Right lobe of liver (tissue), 6 donors: ENCODE measurements around the gene GREB1. TPM values are rescaled to one million over a fixed set of nuclear protein-coding genes. Genes with fewer than 3 reads are reported as not detected.

Source experiments
- ATAC-seq, 4 donors: fragments of 200-7000 bp; cut with Tn5 transposase; one replicate each; pipeline ENCODE4 v1.9.1; 2020; ENCODE audit warnings: mild to moderate bottlenecking in 4 of 4, moderate library complexity in 4 of 4
- DNase-seq, 3 donors: peaks; one replicate each; pipeline ENCODE4 v3.0.0-alpha.2; 2020
- H3K27ac ChIP-seq, 3 donors: fragments of 200-600 bp; one replicate each; pipeline ENCODE4 v1.8.0; 2022
- H3K27me3 ChIP-seq, 2 donors: fragments of 200-600 bp; one replicate each; pipeline ENCODE4 v1.8.0; 2022
- H3K36me3 ChIP-seq, 4 donors: fragments of 200-600 bp; sonication (generic) in 1 of 4; one replicate each; pipeline versions ENCODE4 v1.5.1 to v1.8.0; 2017 to 2022; ENCODE audit warnings: control low read depth in 1 of 4
- H3K4me1 ChIP-seq, 4 donors: fragments of 200-600 bp; sonication (generic) in 1 of 4; one replicate each; pipeline versions ENCODE4 v1.5.1 to v1.8.0; 2017 to 2022; ENCODE audit warnings: control low read depth in 1 of 4
- H3K4me3 ChIP-seq, 3 donors: fragments of 200-600 bp; one replicate each; pipeline ENCODE4 v1.8.0; 2022
- H3K9me3 ChIP-seq, 4 donors: fragments of 200-600 bp; sonication (generic) in 1 of 4; one replicate each; pipeline versions ENCODE4 v1.5.1 to v1.8.0; 2017 to 2022; ENCODE audit warnings: control low read depth in 1 of 4
- CTCF ChIP-seq, 4 donors: fragments of 200-600 bp in 3 of 4; fragments of 450-650 bp in 1 of 4; IDR thresholded peaks; one replicate each; pipeline versions ENCODE4 v1.5.1 to v1.8.0; 2016 to 2022; ENCODE audit warnings: antibody characterized with exemption in 4 of 4, mild to moderate bottlenecking in 2 of 4
- POLR2A ChIP-seq: fragments of 450-650 bp; IDR thresholded peaks from one replicate; pipeline ENCODE4 v1.6.1; 2017; ENCODE audit warnings: antibody characterized with exemption, mild to moderate bottlenecking
- WGBS: methylation state at CpG from one replicate; pipeline ENCODE4 v1.1.6; 2018; ENCODE audit warnings: low coverage, low lambda C conversion rate; ENCODE audit not compliant: insufficient coverage; ENCODE audit errors: missing lambda C conversion rate; 5-methylcytosine and 5-hydroxymethylcytosine counted together
- intact Hi-C, 2 donors: fragments of 100-400 bp; cut with DNase I; formaldehyde crosslinking; loops; one replicate each; pipeline versions ENCODE4 v1.11.2 to v1.14.1; 2022
- total RNA-seq, 6 experiments: library from RNA; depleted of rRNA in 2 of 6; stranded (reverse); fragments of >200 nt in 2 of 6; fragmentation: NEBNext Ultra II Directional in 3 of 6; extraction: Animal tissue kit (Norgen Biotek cat#: 25700) in 3 of 6; gene quantifications; one replicate each; pipeline versions ENCODE4 v1.1.0 to v1.2.4, GENCODE V29; 2016 to 2023
- donor health status: DM: no; HTN: yes; CAD: no.
- donor health status: DM: no; HTN: no; CAD: no.
- donor health status: DM: no; HTN: no; CAD: no.
- donor health status: DM: no; HTN: yes; CAD: no.
- donor health status: DM: no; HTN: yes; CAD: no.

GREB1 gene
- total RNA-seq, 6 experiments from 2014 or later: 1.6 to 19.5 (median 6.5) TPM

- H3K27me3 ChIP-seq: no peaks in the 10 kb centered on the region
- peaks cover 0 to 39% (median 11%) of the 10 kb centered on the region in 4 donors for H3K4me1 ChIP-seq
- H3K9me3 ChIP-seq: no peaks in the 10 kb centered on the region
- H3K4me3 ChIP-seq: no peak overlapping the region
- TF ChIP-seq CTCF (IDR thresholded peaks at IDR 0.05) (no peak), POLR2A (no peak)
- intact Hi-C loops: no loop called here
- no peak overlapping the region for H3K27ac ChIP-seq
- DNase-seq (no peak), ATAC-seq (peak in 1 of 4 donors; percentile 6)
- WGBS: 76% methylated on average over 3 of the region's 7 CpGs
- H3K36me3 ChIP-seq: no peaks in the 10 kb centered on the region
Measured at GRCh38 chr2:11535899-11536344, 2.1 kb downstream of the GREB1 start.

DNA sequence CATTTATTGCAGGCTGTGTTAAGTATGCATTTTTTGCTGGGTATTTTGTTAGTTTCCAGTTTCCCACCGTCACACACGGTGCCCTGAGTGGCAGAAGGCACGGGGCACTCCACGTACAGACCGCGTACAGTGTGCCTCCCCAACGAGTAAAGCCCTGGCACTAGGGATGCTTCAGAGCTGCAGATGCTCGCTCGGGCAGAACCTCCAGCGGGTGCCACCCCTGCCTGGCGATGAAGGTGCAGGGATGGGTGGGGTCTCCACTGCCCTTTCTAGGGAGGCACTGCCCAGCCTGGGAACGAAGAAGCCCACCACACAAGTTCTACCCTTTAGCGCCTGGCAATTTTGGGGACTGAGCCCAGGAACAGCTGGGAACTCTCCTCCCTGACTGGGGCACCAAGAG is 4.1 kb downstream of the GREB1 start:
- no peak for TF ChIP-seq POLR2A
- TF ChIP-seq CTCF (IDR thresholded peaks at IDR 0.05): no peak
- ATAC-seq: no peak
- intact Hi-C loops: no loop called here
- H3K36me3 ChIP-seq: no peaks in the 10 kb centered on the region
- 97% methylated on average over 5 of the region's 13 CpGs for WGBS
- H3K27ac ChIP-seq: no peak overlapping the region
- no peaks in the 10 kb centered on the region for H3K9me3 ChIP-seq
- no peak for DNase-seq
- H3K4me1 ChIP-seq: peaks cover 0 to 58% (median 14%) of the 10 kb centered on the region in 4 donors
- no peak overlapping the region for H3K4me3 ChIP-seq
- H3K27me3 ChIP-seq: no peaks in the 10 kb centered on the region

DNA sequence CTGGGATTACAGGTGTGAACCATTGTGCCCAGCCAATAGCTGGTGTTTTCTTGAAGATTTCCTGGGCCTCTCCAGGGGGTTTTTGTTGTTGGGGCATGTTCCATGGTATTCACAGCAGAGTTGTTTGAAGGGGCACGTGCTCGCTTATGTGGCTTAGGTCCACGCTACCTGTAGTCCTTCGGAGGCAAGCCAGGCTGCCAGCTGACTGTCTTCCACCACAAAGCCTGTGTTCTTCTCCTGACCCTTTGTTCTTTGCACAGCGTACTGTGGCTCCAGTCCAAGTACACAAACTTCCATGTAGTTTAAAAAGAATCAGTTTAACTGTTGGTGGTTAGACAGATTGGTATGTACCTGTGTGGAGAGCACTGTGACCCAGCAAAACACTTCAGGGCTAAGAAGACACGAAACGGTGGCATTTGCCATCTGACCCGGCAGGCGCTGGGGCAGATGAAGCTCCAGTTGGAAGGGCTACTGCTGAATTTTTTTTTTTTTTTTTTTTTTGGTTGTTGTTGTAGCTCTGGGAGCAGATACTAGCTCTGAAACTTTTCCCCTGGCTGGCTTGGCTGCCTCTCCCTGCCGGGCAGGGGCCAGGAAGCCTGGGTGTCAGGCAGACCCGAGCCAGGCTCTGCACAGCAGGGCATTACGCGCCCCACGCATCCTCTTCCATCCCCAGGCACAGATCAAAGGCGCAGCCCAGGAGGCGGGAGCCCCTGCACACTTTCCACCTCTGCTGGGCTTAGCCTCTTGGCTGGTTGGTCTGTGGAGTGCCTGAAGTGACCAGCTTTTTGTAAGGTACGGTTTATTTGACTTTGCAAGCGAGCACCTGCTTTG is 5.7 kb downstream of the GREB1 start:
- H3K4me1 ChIP-seq: peaks cover 0 to 51% (median 15%) of the 10 kb centered on the region in 4 donors
- H3K36me3 ChIP-seq: no peaks in the 10 kb centered on the region
- H3K4me3 ChIP-seq: peak overlapping the region in 2 of 3 donors; percentile 35 to 46
- no peaks in the 10 kb centered on the region for H3K27me3 ChIP-seq
- DNase-seq (peak; percentile 49 to 91 (median 83)), ATAC-seq (peak; percentile 68 to 92 (median 84))
- no peak for TF ChIP-seq POLR2A
- no peak for TF ChIP-seq CTCF (IDR thresholded peaks at IDR 0.05)
- peak overlapping the region in 2 of 3 donors; percentile 84 for H3K27ac ChIP-seq
- 23% methylated on average over 13 of the region's 18 CpGs for WGBS
- intact Hi-C loops: no loop called here
- H3K9me3 ChIP-seq: no peaks in the 10 kb centered on the region

DNA sequence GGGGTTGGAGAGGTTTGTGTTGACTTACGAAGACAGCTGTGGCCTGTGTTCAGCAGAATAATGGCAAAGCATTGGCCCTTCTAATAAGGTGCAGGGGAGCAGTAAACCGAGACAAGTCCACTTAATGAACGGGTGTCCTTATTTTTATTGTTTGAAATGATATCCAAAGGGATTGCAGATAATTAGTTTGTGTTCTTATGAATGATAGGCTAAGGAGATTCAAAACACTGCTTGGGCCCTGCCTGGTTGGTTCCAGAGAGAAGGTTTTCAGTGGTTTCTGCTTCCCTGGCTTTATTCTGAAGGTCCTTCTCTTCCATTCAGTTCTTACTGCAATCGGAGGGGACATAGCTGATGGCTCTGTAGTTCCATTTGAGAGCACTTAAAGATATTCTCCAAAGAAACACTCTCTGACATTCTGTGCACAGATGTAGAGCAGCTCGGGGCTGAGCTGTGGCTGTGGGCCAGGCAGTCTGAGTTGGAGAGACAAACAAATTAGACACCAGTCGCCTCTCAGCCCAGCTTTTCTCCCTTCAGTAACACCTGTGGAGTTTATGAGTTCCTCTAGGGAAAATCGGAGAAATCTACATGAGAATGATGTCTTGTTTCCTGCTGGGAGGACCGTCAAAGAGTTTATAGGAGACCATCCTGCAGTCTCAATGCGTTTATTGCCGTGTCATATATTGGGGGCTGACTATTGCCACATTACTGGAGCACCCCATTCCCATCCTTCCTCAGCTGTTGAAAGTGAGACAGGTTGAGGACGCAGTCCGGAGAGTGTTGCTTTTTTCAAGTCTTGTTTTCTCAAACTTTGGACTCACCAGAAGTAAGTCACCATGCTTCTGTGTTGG is 6.5 kb downstream of the GREB1 start:
- Histone ChIP-seq H3K4me3 (peak overlapping the region in 2 of 3 donors; percentile 35 to 46), H3K9me3 (no peaks in the 10 kb centered on the region), H3K4me1 (peaks cover 0 to 51% (median 15%) of the 10 kb centered on the region in 4 donors), H3K27me3 (no peaks in the 10 kb centered on the region), H3K36me3 (no peaks in the 10 kb centered on the region), H3K27ac (peak overlapping the region in 2 of 3 donors; percentile 84)
- DNase-seq (peak in 2 of 3 donors; percentile 38 to 63), ATAC-seq (peak; percentile 34 to 45 (median 40))
- 32% methylated on average over 8 of the region's 12 CpGs for whole genome bisulfite sequencing
- intact Hi-C loops: no loop called here
- TF ChIP-seq POLR2A (no peak), CTCF (IDR thresholded peaks at IDR 0.05) (no peak)
